HG03060 (cell line): ENCODE data around the gene RFC1.

Source experiments
- ATAC-seq: cut with Tn5 transposase; IDR thresholded peaks from one replicate; pipeline ENCODE4 v1.9.1; 2021; ENCODE audit warnings: low read depth, moderate number of reproducible peaks; ENCODE audit not compliant: unreplicated experiment

Gene RFC1

GRCh38 chr4:39259571-39260330 is 106.4 kb downstream of the RFC1 start:
- no peak for ATAC-seq

GRCh38 chr4:39256436-39256835 is 109.7 kb downstream of the RFC1 start:
- no peak for ATAC-seq

GRCh38 chr4:39255871-39256270 is 110.3 kb downstream of the RFC1 start:
- ATAC-seq = no peak

- ATAC-seq = no peak
These were observed 110.9 kb downstream of the RFC1 start for GRCh38 chr4:39255266-39255665.

- ATAC-seq = no peak
These were observed 122.7 kb downstream of the RFC1 start for GRCh38 chr4:39243462-39243861.
